AG09319 (cell line): Measurements from ENCODE around the gene CLDN20.
A peak's percentile ranks its signal among the peaks of the same experiment; 100 is the strongest.
"Not testable (repeated sequence)": the region's sequence is repeated elsewhere in the genome, so short reads cannot be mapped to it uniquely, and the experiment has no call there.

Experiments
- DNase-seq: peaks from one replicate; pipeline ENCODE4 v3.0.0-alpha.2; 2010; ENCODE audit warnings: low read depth; ENCODE audit errors: extremely low read depth
- CTCF ChIP-seq: IDR thresholded peaks from 2 replicates; pipeline ENCODE4 v1.5.1; 2011; ENCODE audit warnings: low read depth, mild to moderate bottlenecking, inconsistent platforms, low read length, moderate library complexity

CLDN20 gene

GRCh38 chr6:155222506-155222905, 41.3 kb upstream of the CLDN20 start:
- no peak for TF ChIP-seq CTCF
- DNase-seq, result no peak

- no peak for TF ChIP-seq CTCF
- DNase-seq, result no peak
These were observed 40.0 kb upstream of the CLDN20 start for GRCh38 chr6:155223646-155224451.

GRCh38 chr6:155224618-155225017, 39.2 kb upstream of the CLDN20 start:
- TF ChIP-seq CTCF, result no peak
- DNase-seq, result no peak

GRCh38 chr6:155227046-155227445, 36.8 kb upstream of the CLDN20 start:
- no peak for TF ChIP-seq CTCF

GRCh38 chr6:155228546-155229166, 35.2 kb upstream of the CLDN20 start:
- no peak for TF ChIP-seq CTCF
- peak; percentile 2 for DNase-seq

More at GRCh38 chr6:155227046-155227445, 36.8 kb upstream of the CLDN20 start:
- no peak for DNase-seq

- not testable (repeated sequence) for DNase-seq
These were observed 32.8 kb upstream of the CLDN20 start for GRCh38 chr6:155230975-155231374.

GRCh38 chr6:155232848-155233247, 31.0 kb upstream of the CLDN20 start:
- TF ChIP-seq CTCF, result no peak
- DNase-seq, result no peak

- no peak for DNase-seq
- no peak for TF ChIP-seq CTCF
These were observed 29.6 kb upstream of the CLDN20 start for GRCh38 chr6:155234167-155234566.
